Coronary artery (tissue), 2 donors: ENCODE results near the gene ADCY2.

Experiments
- DNase-seq: peaks from one replicate; pipeline ENCODE4 v3.0.0-alpha.2; 2017; ENCODE audit warnings: low spot score
- H3K27ac ChIP-seq, 2 donors: fragments of 200-600 bp; sonication (generic); one replicate each; pipeline ENCODE4 v1.5.1; 2016 to 2019
- H3K4me3 ChIP-seq: fragments of 200-600 bp; sonication (generic); 2 replicates; pipeline ENCODE4 v1.5.1; 2016; ENCODE audit warnings: mild to moderate bottlenecking, moderate library complexity
- TF ChIP-seq, protein P1 (sequence below): fragments of 200-600 bp; sonication (generic); IDR thresholded peaks from one replicate; pipeline ENCODE4 v1.5.1; 2019; ENCODE audit warnings: antibody characterized with exemption

The ADCY2 gene

DNA sequence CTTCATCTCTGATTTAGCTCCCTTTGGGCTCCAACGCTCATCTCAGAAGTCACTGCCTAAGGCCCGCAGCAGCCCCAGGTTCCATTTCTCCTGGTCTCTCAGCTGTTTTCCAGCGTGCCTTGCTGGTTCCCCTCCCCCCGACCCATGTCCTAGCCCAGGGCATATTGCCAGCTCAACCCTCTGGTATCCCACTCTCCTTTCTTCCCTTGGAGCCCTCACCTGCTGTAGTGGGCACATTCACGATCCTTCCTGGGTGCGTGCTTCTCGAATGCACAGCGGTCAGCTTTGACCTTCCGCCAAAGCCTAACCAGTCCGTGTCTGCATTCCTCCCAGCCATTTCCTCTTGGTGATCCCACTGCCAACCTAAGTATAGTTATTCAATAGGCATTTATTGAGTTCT is 418.9 kb downstream of the ADCY2 start:
- TF ChIP-seq, protein P1, sequence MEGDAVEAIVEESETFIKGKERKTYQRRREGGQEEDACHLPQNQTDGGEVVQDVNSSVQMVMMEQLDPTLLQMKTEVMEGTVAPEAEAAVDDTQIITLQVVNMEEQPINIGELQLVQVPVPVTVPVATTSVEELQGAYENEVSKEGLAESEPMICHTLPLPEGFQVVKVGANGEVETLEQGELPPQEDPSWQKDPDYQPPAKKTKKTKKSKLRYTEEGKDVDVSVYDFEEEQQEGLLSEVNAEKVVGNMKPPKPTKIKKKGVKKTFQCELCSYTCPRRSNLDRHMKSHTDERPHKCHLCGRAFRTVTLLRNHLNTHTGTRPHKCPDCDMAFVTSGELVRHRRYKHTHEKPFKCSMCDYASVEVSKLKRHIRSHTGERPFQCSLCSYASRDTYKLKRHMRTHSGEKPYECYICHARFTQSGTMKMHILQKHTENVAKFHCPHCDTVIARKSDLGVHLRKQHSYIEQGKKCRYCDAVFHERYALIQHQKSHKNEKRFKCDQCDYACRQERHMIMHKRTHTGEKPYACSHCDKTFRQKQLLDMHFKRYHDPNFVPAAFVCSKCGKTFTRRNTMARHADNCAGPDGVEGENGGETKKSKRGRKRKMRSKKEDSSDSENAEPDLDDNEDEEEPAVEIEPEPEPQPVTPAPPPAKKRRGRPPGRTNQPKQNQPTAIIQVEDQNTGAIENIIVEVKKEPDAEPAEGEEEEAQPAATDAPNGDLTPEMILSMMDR = no peak
- no peak overlapping the region for H3K27ac ChIP-seq
- no peak for DNase-seq
- no peak overlapping the region for H3K4me3 ChIP-seq

DNA sequence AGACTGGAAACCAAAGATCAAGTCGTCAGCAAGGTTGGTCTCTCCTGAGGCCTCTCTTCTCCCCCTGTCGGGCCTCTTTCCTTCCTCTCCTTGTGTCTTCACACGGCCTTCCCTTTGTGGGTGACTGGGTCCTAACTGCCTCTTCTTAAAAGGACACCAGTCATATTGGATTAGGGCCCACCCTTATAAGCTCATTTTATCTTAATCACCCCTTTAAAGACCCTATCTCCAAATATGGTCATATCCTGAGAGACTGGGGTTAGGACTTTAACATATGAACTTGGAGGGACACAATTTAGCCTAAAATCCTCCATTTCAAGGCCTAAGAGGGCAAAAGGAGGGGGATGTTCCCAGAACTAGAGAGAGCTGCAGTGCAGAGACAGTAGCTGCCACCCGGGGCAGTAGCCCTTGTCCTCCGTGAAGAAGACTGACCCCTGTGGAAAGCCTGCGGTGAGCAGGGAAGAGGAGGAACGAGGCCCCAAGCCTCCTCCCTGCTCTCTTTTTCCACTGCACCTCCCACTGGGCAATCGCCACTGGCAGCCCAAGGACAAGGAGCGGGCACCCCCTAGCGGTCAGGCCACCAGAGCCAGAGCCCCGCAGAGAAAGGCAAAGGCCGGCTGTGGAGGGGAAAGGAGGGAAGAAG is 420.1 kb downstream of the ADCY2 start:
- no peak overlapping the region for H3K27ac ChIP-seq
- peak; percentile 86 for DNase-seq
- peak overlapping the region; percentile 12 for H3K4me3 ChIP-seq
- TF ChIP-seq, protein P1 = peak; percentile 80

DNA sequence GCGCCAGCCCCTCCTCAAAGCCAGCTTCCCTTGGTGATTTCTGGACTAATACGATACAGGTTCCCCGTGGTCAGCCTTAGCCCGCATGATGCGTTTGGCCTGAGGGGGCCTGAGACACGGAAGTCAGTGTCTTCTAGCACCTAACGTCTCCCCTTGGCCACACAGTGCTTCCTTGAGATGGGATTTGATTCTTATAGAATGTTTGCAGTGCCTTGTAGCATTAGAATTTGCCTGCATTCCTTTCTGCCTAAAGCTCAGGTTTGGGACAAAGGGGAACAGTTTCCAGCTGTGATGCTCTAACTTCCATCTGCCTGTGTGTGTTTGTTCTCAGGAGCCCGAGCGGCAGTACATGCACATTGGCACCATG is 420.6 kb downstream of the ADCY2 start:
- Histone ChIP-seq H3K4me3 (peak overlapping the region; percentile 12), H3K27ac (no peak overlapping the region)
- no peak for DNase-seq
- TF ChIP-seq, protein P1 = peak; percentile 7

DNA sequence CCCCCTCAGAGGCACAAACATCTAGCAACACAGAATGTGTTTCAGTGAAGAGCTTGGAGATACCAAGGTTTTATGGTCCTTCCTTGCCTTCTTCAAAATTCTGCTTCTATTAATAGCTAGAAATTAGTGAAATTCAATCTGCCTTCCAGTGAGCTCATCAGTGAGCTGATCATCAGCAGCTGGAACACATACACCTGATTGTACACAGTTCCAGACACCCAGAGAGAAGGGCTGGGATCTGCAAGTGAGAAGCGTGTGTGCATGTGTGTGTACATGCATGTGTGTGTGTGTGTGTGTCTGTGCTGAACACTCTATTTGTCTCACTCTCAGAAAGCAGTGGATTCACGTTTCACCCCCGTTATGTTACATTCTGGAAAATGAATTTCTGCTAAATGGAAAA is 426.5 kb downstream of the ADCY2 start:
- TF ChIP-seq, protein P1 = no peak
- Histone ChIP-seq H3K4me3 (no peak overlapping the region), H3K27ac (no peak overlapping the region)
- DNase-seq = no peak

DNA sequence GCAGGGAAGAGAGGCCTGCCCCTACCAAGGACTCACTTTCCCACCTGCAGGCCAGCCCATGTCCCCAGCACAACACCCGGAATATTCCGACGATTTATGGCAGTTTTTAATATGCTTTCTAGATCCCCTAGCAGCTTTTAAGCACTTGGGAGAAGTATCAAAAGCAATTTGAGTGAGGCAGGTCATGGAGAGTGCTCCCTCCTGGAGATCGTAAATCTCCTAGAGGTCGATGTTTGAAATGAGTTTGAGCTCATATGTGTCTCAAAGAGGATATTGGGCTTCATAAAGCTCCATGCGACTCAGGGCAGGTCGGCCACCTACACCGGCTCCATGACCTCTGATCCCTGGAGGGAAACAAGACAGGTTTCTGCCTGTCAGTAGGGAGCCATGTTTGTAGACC is 427.7 kb downstream of the ADCY2 start:
- no peak for DNase-seq
- H3K27ac ChIP-seq = no peak overlapping the region
- TF ChIP-seq, protein P1 = no peak
- no peak overlapping the region for H3K4me3 ChIP-seq

DNA sequence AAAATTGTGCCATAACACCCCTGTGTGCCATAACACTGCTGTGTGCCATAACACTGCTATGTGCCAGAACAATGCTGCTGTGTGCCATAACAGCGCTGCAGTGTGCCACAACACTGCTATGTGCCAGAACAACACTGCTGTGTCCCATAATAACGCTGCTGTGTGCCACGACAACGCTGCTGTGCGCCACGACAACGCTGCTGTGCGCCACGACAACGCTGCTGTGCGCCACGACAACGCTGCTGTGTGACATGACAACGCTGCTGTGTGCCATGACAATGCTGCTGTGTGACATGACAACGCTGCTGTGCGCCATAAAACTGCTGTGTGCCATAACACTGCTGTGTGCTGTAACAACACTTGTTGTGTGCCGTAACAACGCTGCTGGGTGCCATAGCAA is 429.1 kb downstream of the ADCY2 start:
- DNase-seq = no peak
- no peak overlapping the region for H3K4me3 ChIP-seq
- TF ChIP-seq, protein P1 = no peak
- no peak overlapping the region for H3K27ac ChIP-seq

DNA sequence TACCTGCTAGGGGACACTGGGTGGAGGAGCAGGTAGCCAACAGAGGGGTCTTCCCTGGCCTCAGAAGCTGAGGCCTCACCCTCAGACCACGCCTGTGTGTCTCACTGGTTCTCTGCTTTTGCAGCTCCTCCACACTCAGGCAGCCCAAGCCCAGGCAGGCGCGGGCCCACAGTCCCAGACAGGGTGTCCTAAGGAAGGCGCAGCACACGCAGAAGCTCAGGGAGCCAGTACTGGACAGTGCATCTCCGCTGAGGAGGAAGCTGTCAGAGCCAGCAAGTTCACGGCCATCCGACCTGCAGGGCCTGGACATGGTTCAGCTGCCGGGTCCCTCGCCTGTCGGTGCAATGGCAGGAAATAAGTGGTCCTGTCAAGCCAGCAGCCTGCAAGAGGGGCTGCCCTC is 429.7 kb downstream of the ADCY2 start:
- Histone ChIP-seq H3K27ac (no peak overlapping the region), H3K4me3 (no peak overlapping the region)
- TF ChIP-seq, protein P1 = no peak
- DNase-seq = no peak
